ENCODE results near the gene MOV10L1. TPM values are rescaled to one million over a fixed set of nuclear protein-coding genes. Genes with fewer than 3 reads are reported as not detected.
"Not testable (repeated sequence)": the region's sequence is repeated elsewhere in the genome, so short reads cannot be mapped to it uniquely, and the experiment has no call there.

MOV10L1 gene
- total RNA-seq, 1 donor from 2014 or later, result not detected

- DNase-seq, result no peak
- Mint-ChIP-seq H3K4me1 (no peaks in the 10 kb centered on the region), H3K36me3 (ENCODE audit: low read depth) (no peaks in the 10 kb centered on the region), H3K27me3 (peaks cover 38% of the 10 kb centered on the region), H3K27ac (no peak overlapping the region), H3K9me3 (peaks cover 2% of the 10 kb centered on the region), H3K4me3 (no peak overlapping the region)
- CTCF ChIA-PET, result no interaction called here
- intact Hi-C loops (cut with micrococcal nuclease), result no loop called here
- no peak for ATAC-seq (ENCODE audit: low read depth)
- no peak for TF ChIP-seq CTCF (IDR thresholded peaks at IDR 0.05)
- POLR2A ChIA-PET, result no interaction called here
Measured at GRCh38 chr22:50131894-50132293, 42.1 kb downstream of the MOV10L1 start.

GRCh38 chr22:50134481-50134880 lies 44.7 kb downstream of the MOV10L1 start:
- Mint-ChIP-seq H3K4me1 (no peaks in the 10 kb centered on the region), H3K27me3 (peaks cover 39% of the 10 kb centered on the region), H3K4me3 (no peak overlapping the region), H3K9me3 (peaks cover 2% of the 10 kb centered on the region), H3K36me3 (ENCODE audit: low read depth) (no peaks in the 10 kb centered on the region), H3K27ac (no peak overlapping the region)
- ChIA-PET POLR2A (no interaction called here), CTCF (no interaction called here)
- ATAC-seq (ENCODE audit: low read depth) (no peak), DNase-seq (no peak)
- no peak for TF ChIP-seq CTCF (IDR thresholded peaks at IDR 0.05)
- intact Hi-C loops (cut with micrococcal nuclease), result no loop called here

- H3K4me3 Mint-ChIP-seq, result no peak overlapping the region
- peaks cover 27% of the 10 kb centered on the region for H3K27me3 Mint-ChIP-seq
- TF ChIP-seq CTCF (IDR thresholded peaks at IDR 0.05), result no peak
- DNase-seq, result no peak
- H3K9me3 Mint-ChIP-seq, result peaks cover 2% of the 10 kb centered on the region
- no peak for ATAC-seq (ENCODE audit: low read depth)
- H3K36me3 Mint-ChIP-seq (ENCODE audit: low read depth), result no peaks in the 10 kb centered on the region
- intact Hi-C loops (cut with micrococcal nuclease), result no loop called here
- no peak overlapping the region for H3K27ac Mint-ChIP-seq
- no peaks in the 10 kb centered on the region for H3K4me1 Mint-ChIP-seq
- ChIA-PET CTCF (no interaction called here), POLR2A (no interaction called here)
Measured at GRCh38 chr22:50136581-50137015, 46.8 kb downstream of the MOV10L1 start.

GRCh38 chr22:50137277-50137676 lies 47.5 kb downstream of the MOV10L1 start:
- H3K4me3 Mint-ChIP-seq; H3K36me3 Mint-ChIP-seq (ENCODE audit: low read depth); CTCF ChIA-PET; H3K27ac Mint-ChIP-seq; POLR2A ChIA-PET; intact Hi-C loops (cut with micrococcal nuclease); ATAC-seq (ENCODE audit: low read depth); DNase-seq; H3K9me3 Mint-ChIP-seq; H3K4me1 Mint-ChIP-seq: not testable (repeated sequence)
- peaks cover 23% of the 10 kb centered on the region for H3K27me3 Mint-ChIP-seq

- no peak overlapping the region for H3K27ac Mint-ChIP-seq
- H3K27me3 Mint-ChIP-seq, result peaks cover 25% of the 10 kb centered on the region
- intact Hi-C loops (cut with micrococcal nuclease), result no loop called here
- ATAC-seq (ENCODE audit: low read depth) (no peak), DNase-seq (no peak)
- no peak overlapping the region for H3K4me3 Mint-ChIP-seq
- no peaks in the 10 kb centered on the region for H3K36me3 Mint-ChIP-seq (ENCODE audit: low read depth)
- H3K4me1 Mint-ChIP-seq, result no peaks in the 10 kb centered on the region
- TF ChIP-seq CTCF (IDR thresholded peaks at IDR 0.05), result no peak
- H3K9me3 Mint-ChIP-seq, result no peaks in the 10 kb centered on the region
- POLR2A ChIA-PET, result no interaction called here
- CTCF ChIA-PET, result no interaction called here
Measured at GRCh38 chr22:50138041-50138440, 48.2 kb downstream of the MOV10L1 start.

GRCh38 chr22:50138988-50139387 lies 49.2 kb downstream of the MOV10L1 start:
- no peak for ATAC-seq (ENCODE audit: low read depth)
- H3K36me3 Mint-ChIP-seq (ENCODE audit: low read depth), result no peaks in the 10 kb centered on the region
- H3K9me3 Mint-ChIP-seq, result no peaks in the 10 kb centered on the region
- TF ChIP-seq CTCF (IDR thresholded peaks at IDR 0.05), result no peak
- H3K27ac Mint-ChIP-seq, result no peak overlapping the region
- no peak for DNase-seq
- H3K27me3 Mint-ChIP-seq, result peaks cover 24% of the 10 kb centered on the region
- ChIA-PET POLR2A (no interaction called here), CTCF (no interaction called here)
- intact Hi-C loops (cut with micrococcal nuclease), result no loop called here
- no peak overlapping the region for H3K4me3 Mint-ChIP-seq
- H3K4me1 Mint-ChIP-seq, result no peaks in the 10 kb centered on the region
